SK-N-SH treated with all-trans-retinoic acid at 6 μM for 48 hours (cell line): ENCODE measurements around the gene USP27X.

Experiments
- ATAC-seq: fragments of 200-7000 bp; cut with Tn5 transposase; 3 replicates; pipeline ENCODE4 v1.9.1; 2020; ENCODE audit warnings: mild to moderate bottlenecking, moderate library complexity
- BACH2 ChIP-seq: fragments of 250-450 bp; sonication (Bioruptor Pico); IDR thresholded peaks from 2 replicates; pipeline ENCODE4 v1.9.0; 2021; ENCODE audit warnings: mild to moderate bottlenecking, borderline replicate concordance
- CREB5 ChIP-seq: fragments of 250-450 bp; sonication (Bioruptor Pico); IDR thresholded peaks from 2 replicates; pipeline ENCODE4 v1.5.1; 2020; ENCODE audit warnings: low read depth, mild to moderate bottlenecking, moderate library complexity
- CSDC2 ChIP-seq: fragments of 250-450 bp; sonication (Bioruptor Pico); IDR thresholded peaks from 2 replicates; pipeline ENCODE4 v1.5.0; 2020; ENCODE audit warnings: mild to moderate bottlenecking, moderate library complexity
- CSRNP3 ChIP-seq: fragments of 250-450 bp; sonication (Bioruptor Pico); IDR thresholded peaks from 2 replicates; pipeline ENCODE4 v1.5.1; 2021; ENCODE audit warnings: mild to moderate bottlenecking, moderate library complexity
- ESRRG ChIP-seq: fragments of 250-450 bp; sonication (Bioruptor Pico); IDR thresholded peaks from 2 replicates; pipeline ENCODE4 v1.6.1; 2021; ENCODE audit warnings: mild to moderate bottlenecking
- ISL1 ChIP-seq: fragments of 250-450 bp; sonication (Bioruptor Pico); IDR thresholded peaks from 2 replicates; pipeline ENCODE4 v2.1.2; 2022; ENCODE audit warnings: mild to moderate bottlenecking, moderate library complexity
- OSR1 ChIP-seq: fragments of 250-450 bp; sonication (Bioruptor Pico); IDR thresholded peaks from 2 replicates; pipeline ENCODE4 v1.8.0; 2022; ENCODE audit warnings: moderate library complexity, mild to moderate bottlenecking, inconsistent platforms
- PATZ1 ChIP-seq: fragments of 250-450 bp; sonication (Bioruptor Pico); IDR thresholded peaks from 2 replicates; pipeline ENCODE4 v1.8.0; 2020; ENCODE audit warnings: mild to moderate bottlenecking, moderate library complexity, borderline replicate concordance
- RARB ChIP-seq: fragments of 250-450 bp; sonication (Bioruptor Pico); IDR thresholded peaks from 2 replicates; pipeline ENCODE4 v1.8.0; 2021; ENCODE audit warnings: mild to moderate bottlenecking, moderate library complexity
- TOX ChIP-seq: fragments of 250-450 bp; sonication (Bioruptor Pico); IDR thresholded peaks from 2 replicates; pipeline ENCODE4 v1.8.0; 2021; ENCODE audit warnings: mild to moderate bottlenecking, moderate library complexity, borderline replicate concordance
- TSHZ2 ChIP-seq: fragments of 250-450 bp; sonication (Bioruptor Pico); IDR thresholded peaks from 2 replicates; pipeline ENCODE4 v1.5.0; 2020; ENCODE audit warnings: mild to moderate bottlenecking, moderate library complexity
- ZC3H10 ChIP-seq: fragments of 250-450 bp; sonication (Bioruptor Pico); IDR thresholded peaks from 2 replicates; pipeline ENCODE4 v1.5.1; 2021; ENCODE audit warnings: mild to moderate bottlenecking, moderate library complexity
- ZFP3 ChIP-seq: fragments of 250-450 bp; sonication (Bioruptor Pico); IDR thresholded peaks from 2 replicates; pipeline ENCODE4 v1.5.0; 2020; ENCODE audit warnings: mild to moderate bottlenecking, moderate library complexity
- ZFP30 ChIP-seq: fragments of 450-650 bp; formaldehyde crosslinking; IDR thresholded peaks from 2 replicates; pipeline ENCODE4 v1.5.0; 2022; ENCODE audit warnings: mild to moderate bottlenecking, moderate library complexity
- ZNF565 ChIP-seq: fragments of 450-650 bp; formaldehyde crosslinking; conservative IDR thresholded peaks from 2 replicates; pipeline ENCODE4 v1.5.0; 2020; ENCODE audit warnings: low read depth, mild to moderate bottlenecking, moderate library complexity
- ZNF70 ChIP-seq: fragments of 450-650 bp; formaldehyde crosslinking; IDR thresholded peaks from 2 replicates; pipeline ENCODE4 v1.5.0; 2020; ENCODE audit warnings: mild to moderate bottlenecking, moderate library complexity
- ZNF8 ChIP-seq: fragments of 450-650 bp; formaldehyde crosslinking; IDR thresholded peaks from 2 replicates; pipeline ENCODE4 v1.5.0; 2020; ENCODE audit warnings: mild to moderate bottlenecking, moderate library complexity

Gene USP27X

GRCh38 chrX:49848275-49848674 is 31.0 kb upstream of the USP27X start:
- no peak for ATAC-seq
- TF ChIP-seq ZC3H10 (CRISPR knock-in tag) = no peak
- no peak for TF ChIP-seq CSDC2 (CRISPR knock-in tag)
- no peak for TF ChIP-seq ZNF70 (CRISPR knock-in tag)
- TF ChIP-seq ZFP30 (CRISPR knock-in tag) = no peak
- TF ChIP-seq PATZ1 (CRISPR knock-in tag) = no peak
- TF ChIP-seq CSRNP3 = no peak

GRCh38 chrX:49850028-49850427 is 29.3 kb upstream of the USP27X start:
- no peak for ATAC-seq
- TF ChIP-seq CSRNP3 (no peak), ZC3H10 (CRISPR knock-in tag) (no peak), CREB5 (CRISPR knock-in tag) (no peak), PATZ1 (CRISPR knock-in tag) (no peak), TOX (CRISPR knock-in tag) (no peak), BACH2 (CRISPR knock-in tag) (no peak), CSDC2 (CRISPR knock-in tag) (no peak), RARB (CRISPR knock-in tag) (no peak), ZNF70 (CRISPR knock-in tag) (no peak), ZNF565 (CRISPR knock-in tag) (no peak)

- TF ChIP-seq ZNF70 (CRISPR knock-in tag) = no peak
- no peak for TF ChIP-seq ISL1 (CRISPR knock-in tag)
- TF ChIP-seq TSHZ2 (CRISPR knock-in tag) = no peak
- TF ChIP-seq TOX (CRISPR knock-in tag) = no peak
- no peak for TF ChIP-seq ZFP30 (CRISPR knock-in tag)
- no peak for TF ChIP-seq ZC3H10 (CRISPR knock-in tag)
- TF ChIP-seq CREB5 (CRISPR knock-in tag) = no peak
- no peak for TF ChIP-seq CSRNP3
- TF ChIP-seq BACH2 (CRISPR knock-in tag) = no peak
- TF ChIP-seq CSDC2 (CRISPR knock-in tag) = no peak
- no peak for TF ChIP-seq ZNF8 (CRISPR knock-in tag)
- TF ChIP-seq OSR1 (CRISPR knock-in tag) = no peak
- TF ChIP-seq ZFP3 = no peak
- TF ChIP-seq ESRRG (CRISPR knock-in tag) = no peak
- ATAC-seq = no peak
Observed at GRCh38 chrX:49853661-49854060, 25.6 kb upstream of the USP27X start.
